SU-DHL-6 (cell line): ENCODE measurements around the gene TMEM176B.

Experiments used
- H2AFZ ChIP-seq: fragments of 200-600 bp; sonication (generic); 2 replicates; pipeline ENCODE4 v1.6.1; 2014; ENCODE audit warnings: low read depth, mild to moderate bottlenecking, moderate library complexity, mixed read lengths, antibody characterized with exemption, low read length; ENCODE audit not compliant: severe bottlenecking
- H3F3A ChIP-seq: fragments of 200-600 bp; shearing (Covaris generic); 2 replicates; pipeline ENCODE4 v1.6.0; 2016; ENCODE audit warnings: antibody characterized with exemption, mild to moderate bottlenecking; ENCODE audit not compliant: insufficient read depth
- H3K27ac ChIP-seq: fragments of 200-600 bp; sonication (generic); 2 replicates; pipeline ENCODE4 v1.5.1; 2016; ENCODE audit warnings: low read depth, mild to moderate bottlenecking, low read length, moderate library complexity, mixed read lengths
- H3K27me3 ChIP-seq: fragments of 200-600 bp; sonication (generic), shearing (Covaris generic); 2 replicates; pipeline ENCODE4 v1.6.0; 2014; ENCODE audit warnings: mild to moderate bottlenecking, low read length
- H3K36me3 ChIP-seq: fragments of 200-600 bp; sonication (generic); 2 replicates; pipeline ENCODE4 v1.6.1; 2014; ENCODE audit warnings: mild to moderate bottlenecking, low read length, mixed read lengths
- H3K4me2 ChIP-seq: fragments of 300-600, 200-600 bp; shearing (Covaris generic), sonication (generic); 2 replicates; pipeline ENCODE4 v1.6.0; 2014; ENCODE audit warnings: low read length, low read depth, mild to moderate bottlenecking; ENCODE audit not compliant: poor library complexity, severe bottlenecking
- H3K4me3 ChIP-seq: fragments of 200-600 bp; sonication (generic); 2 replicates; pipeline ENCODE4 v1.5.1; 2014; ENCODE audit warnings: antibody characterized with exemption, low read length, mild to moderate bottlenecking, mixed read lengths; ENCODE audit not compliant: insufficient read depth, poor library complexity, severe bottlenecking
- H3K79me2 ChIP-seq: fragments of 200-600 bp; sonication (generic); 2 replicates; pipeline ENCODE4 v1.6.1; 2014; ENCODE audit warnings: mild to moderate bottlenecking, low read length, moderate library complexity; ENCODE audit not compliant: insufficient read depth
- H3K9ac ChIP-seq: fragments of 200-600 bp; sonication (generic); 2 replicates; pipeline ENCODE4 v1.7.0; 2014; ENCODE audit warnings: mild to moderate bottlenecking, low read length
- H3K9me2 ChIP-seq: fragments of 200-600 bp; sonication (generic); replicated peaks from 2 replicates; pipeline ENCODE4 v1.6.1; 2014; ENCODE audit warnings: low read length; ENCODE audit not compliant: insufficient read depth
- H3K9me3 ChIP-seq: fragments of 200-600 bp; sonication (generic); 2 replicates; pipeline ENCODE4 v1.6.1; 2014; ENCODE audit warnings: low read length, mixed read lengths; ENCODE audit not compliant: insufficient read depth
- H4K20me1 ChIP-seq: fragments of 200-600 bp; sonication (generic); 2 replicates; pipeline ENCODE4 v1.6.1; 2014; ENCODE audit warnings: low read depth, mild to moderate bottlenecking, antibody characterized with exemption, low read length, moderate library complexity, mixed read lengths
- EZH2phosphoT487 ChIP-seq: fragments of 200-600 bp; sonication (generic), shearing (Covaris generic); conservative IDR thresholded peaks from 2 replicates; pipeline ENCODE4 v1.6.1; 2018; ENCODE audit warnings: mild to moderate bottlenecking, antibody characterized with exemption, low read length, moderate library complexity, mixed read lengths
- TF ChIP-seq, protein P1 (sequence below): fragments of 200-600 bp; sonication (generic); IDR thresholded peaks from one replicate; pipeline ENCODE4 v1.5.1; 2017; ENCODE audit warnings: antibody characterized with exemption, mild to moderate bottlenecking, low read length, moderate library complexity; ENCODE audit not compliant: insufficient read depth, poor library complexity, severe bottlenecking

Gene TMEM176B

DNA sequence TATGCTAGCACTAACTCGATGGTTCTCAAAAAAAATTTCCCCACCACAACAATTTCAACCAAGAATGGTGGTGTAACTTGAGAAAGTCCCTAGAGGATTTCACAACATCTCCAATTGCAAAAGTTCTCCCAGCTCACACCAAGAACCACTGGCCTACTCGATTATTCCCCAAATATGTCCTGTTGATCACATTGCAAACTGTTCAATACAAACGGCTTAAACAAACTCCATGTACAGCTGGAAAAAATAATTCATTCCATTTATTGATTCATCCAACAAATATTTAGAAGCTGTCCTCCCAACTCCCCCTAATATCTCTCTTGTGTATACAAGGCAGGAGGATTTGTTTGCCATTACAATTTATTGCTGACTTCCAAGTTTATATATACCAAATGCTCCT is 19.1 kb downstream of the TMEM176B start:
- no peak for TF ChIP-seq EZH2phosphoT487
- TF ChIP-seq, protein P1, sequence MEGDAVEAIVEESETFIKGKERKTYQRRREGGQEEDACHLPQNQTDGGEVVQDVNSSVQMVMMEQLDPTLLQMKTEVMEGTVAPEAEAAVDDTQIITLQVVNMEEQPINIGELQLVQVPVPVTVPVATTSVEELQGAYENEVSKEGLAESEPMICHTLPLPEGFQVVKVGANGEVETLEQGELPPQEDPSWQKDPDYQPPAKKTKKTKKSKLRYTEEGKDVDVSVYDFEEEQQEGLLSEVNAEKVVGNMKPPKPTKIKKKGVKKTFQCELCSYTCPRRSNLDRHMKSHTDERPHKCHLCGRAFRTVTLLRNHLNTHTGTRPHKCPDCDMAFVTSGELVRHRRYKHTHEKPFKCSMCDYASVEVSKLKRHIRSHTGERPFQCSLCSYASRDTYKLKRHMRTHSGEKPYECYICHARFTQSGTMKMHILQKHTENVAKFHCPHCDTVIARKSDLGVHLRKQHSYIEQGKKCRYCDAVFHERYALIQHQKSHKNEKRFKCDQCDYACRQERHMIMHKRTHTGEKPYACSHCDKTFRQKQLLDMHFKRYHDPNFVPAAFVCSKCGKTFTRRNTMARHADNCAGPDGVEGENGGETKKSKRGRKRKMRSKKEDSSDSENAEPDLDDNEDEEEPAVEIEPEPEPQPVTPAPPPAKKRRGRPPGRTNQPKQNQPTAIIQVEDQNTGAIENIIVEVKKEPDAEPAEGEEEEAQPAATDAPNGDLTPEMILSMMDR, result no peak
- no peaks in the 10 kb centered on the region for H3K9me2 ChIP-seq
- no peaks in the 10 kb centered on the region for H3K9me3 ChIP-seq
- H3K4me3 ChIP-seq, result no peak overlapping the region
- no peaks in the 10 kb centered on the region for H3F3A ChIP-seq
- no peak overlapping the region for H3K27ac ChIP-seq
- no peak overlapping the region for H3K4me2 ChIP-seq
- H2AFZ ChIP-seq, result no peak overlapping the region
- 0 out of 2 replicates have a peak, but pooled peaks cover 3% of the 10 kb centered on the region for H3K27me3 ChIP-seq
- no peaks in the 10 kb centered on the region for H4K20me1 ChIP-seq
- H3K79me2 ChIP-seq, result no peaks in the 10 kb centered on the region
- H3K36me3 ChIP-seq, result no peaks in the 10 kb centered on the region
- no peak overlapping the region for H3K9ac ChIP-seq

DNA sequence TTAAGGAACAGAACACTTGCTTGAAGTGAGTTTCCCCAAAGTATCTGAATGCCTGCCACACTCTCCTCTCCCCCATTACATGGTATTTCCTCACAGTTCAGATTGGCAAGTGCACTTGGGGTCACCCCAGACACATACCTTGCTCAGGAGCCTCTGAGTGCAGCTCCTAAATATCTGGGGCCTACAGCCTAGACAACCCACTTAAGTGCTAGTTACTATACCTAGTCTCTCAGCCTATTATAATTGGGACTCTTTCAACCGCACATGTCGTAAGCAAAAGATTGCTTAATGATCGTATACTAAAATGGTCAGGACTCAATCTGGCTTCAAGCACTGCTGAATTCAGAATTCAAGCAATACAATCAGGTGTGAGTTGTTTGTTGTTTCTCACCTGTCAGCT is 19.9 kb downstream of the TMEM176B start:
- Histone ChIP-seq H3K9ac (no peak overlapping the region), H3F3A (no peaks in the 10 kb centered on the region), H2AFZ (no peak overlapping the region), H4K20me1 (no peaks in the 10 kb centered on the region), H3K79me2 (no peaks in the 10 kb centered on the region), H3K4me2 (no peak overlapping the region), H3K27ac (no peak overlapping the region), H3K9me2 (no peaks in the 10 kb centered on the region), H3K36me3 (no peaks in the 10 kb centered on the region), H3K27me3 (0 out of 2 replicates have a peak, but pooled peaks cover 3% of the 10 kb centered on the region), H3K9me3 (no peaks in the 10 kb centered on the region), H3K4me3 (no peak overlapping the region)
- TF ChIP-seq EZH2phosphoT487, result no peak
- TF ChIP-seq, protein P1, result no peak

DNA sequence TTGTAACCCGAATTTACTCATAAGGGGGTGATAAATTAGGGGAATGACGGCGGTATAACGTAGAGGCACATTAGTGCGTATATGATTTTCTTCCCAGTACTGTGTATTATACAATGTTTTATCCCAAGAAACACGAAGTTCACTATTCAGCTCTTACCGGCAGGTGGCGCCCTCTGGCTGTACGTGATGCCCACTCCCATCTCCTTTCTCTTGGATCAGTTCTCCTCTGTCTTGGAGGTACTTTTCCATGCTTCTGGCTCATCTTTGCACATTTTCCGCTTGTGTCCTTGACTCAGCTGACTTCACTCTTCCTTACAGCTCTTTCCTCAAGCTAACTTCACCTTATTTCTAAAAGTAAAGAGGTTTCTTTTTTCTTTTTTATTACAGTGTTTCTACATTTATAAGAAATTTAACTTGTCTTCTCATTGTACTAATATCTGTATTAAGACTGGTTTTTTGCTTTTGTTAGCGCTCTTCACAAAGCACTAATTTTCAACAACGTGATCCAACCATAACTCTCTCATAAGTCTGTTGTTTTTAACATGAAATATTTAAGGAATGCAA is 21.3 kb downstream of the TMEM176B start:
- H3K27ac ChIP-seq, result no peak overlapping the region

More for the DNA sequence above, 21.3 kb downstream of the TMEM176B start:
- no peaks in the 10 kb centered on the region for H4K20me1 ChIP-seq
- H2AFZ ChIP-seq, result no peak overlapping the region
- TF ChIP-seq, protein P1, result peak; percentile 66
- no peak for TF ChIP-seq EZH2phosphoT487
- no peak overlapping the region for H3K4me2 ChIP-seq
- H3K36me3 ChIP-seq, result no peaks in the 10 kb centered on the region
- H3F3A ChIP-seq, result no peaks in the 10 kb centered on the region
- H3K9me2 ChIP-seq, result no peaks in the 10 kb centered on the region
- no peak overlapping the region for H3K9ac ChIP-seq
- H3K9me3 ChIP-seq, result no peaks in the 10 kb centered on the region
- H3K79me2 ChIP-seq, result no peaks in the 10 kb centered on the region
- 0 out of 2 replicates have a peak, but pooled peaks cover 3% of the 10 kb centered on the region for H3K27me3 ChIP-seq
- no peak overlapping the region for H3K4me3 ChIP-seq
